ENCODE results near the gene ANOS1. TPM values are rescaled to one million over a fixed set of nuclear protein-coding genes. Genes with fewer than 3 reads are reported as not detected.
"Not testable (repeated sequence)": the region's sequence is repeated elsewhere in the genome, so short reads cannot be mapped to it uniquely, and the experiment has no call there.

Gene ANOS1
- total RNA-seq, 3 donors from 2014 or later = 4.9 to 10.6 (median 9.7) TPM

- TF ChIP-seq POLR2AphosphoS5 (IDR thresholded peaks at IDR 0.05) = no peak
- no peak for TF ChIP-seq POLR2A (IDR thresholded peaks at IDR 0.05)
- no peak for TF ChIP-seq CTCF (IDR thresholded peaks at IDR 0.05)
- H3K9me3 ChIP-seq = no peaks in the 10 kb centered on the region
- H3K36me3 ChIP-seq = no peaks in the 10 kb centered on the region
- H3K4me1 ChIP-seq = no peaks in the 10 kb centered on the region
- no peak overlapping the region for H3K4me3 ChIP-seq
- DNase-seq (ENCODE audit: low spot score in 2 of 2) = no peak
- intact Hi-C loops (cut with DNase I; ENCODE audit: low total_unique reads) = no loop called here
- H3K27me3 ChIP-seq = no peaks in the 10 kb centered on the region
- H3K27ac ChIP-seq = no peak overlapping the region
These were observed 231.7 kb downstream of the ANOS1 start for GRCh38 chrX:8500203-8500602.

GRCh38 chrX:8495036-8495435 lies 236.9 kb downstream of the ANOS1 start:
- DNase-seq (ENCODE audit: low spot score in 2 of 2); H3K36me3 ChIP-seq; H3K4me3 ChIP-seq; H3K4me1 ChIP-seq; intact Hi-C loops (cut with DNase I; ENCODE audit: low total_unique reads); H3K9me3 ChIP-seq; H3K27ac ChIP-seq; H3K27me3 ChIP-seq: not testable (repeated sequence)

GRCh38 chrX:8484360-8484949 lies 247.5 kb downstream of the ANOS1 start:
- H3K27me3 ChIP-seq = no peaks in the 10 kb centered on the region
- H3K36me3 ChIP-seq = no peaks in the 10 kb centered on the region
- H3K9me3 ChIP-seq = no peaks in the 10 kb centered on the region
- intact Hi-C loops (cut with DNase I; ENCODE audit: low total_unique reads) = no loop called here
- no peak for DNase-seq (ENCODE audit: low spot score in 2 of 2)
- H3K27ac ChIP-seq = no peak overlapping the region
- H3K4me1 ChIP-seq = no peaks in the 10 kb centered on the region
- no peak for TF ChIP-seq POLR2A (IDR thresholded peaks at IDR 0.05)
- no peak for TF ChIP-seq CTCF (IDR thresholded peaks at IDR 0.05)
- no peak for TF ChIP-seq POLR2AphosphoS5 (IDR thresholded peaks at IDR 0.05)
- H3K4me3 ChIP-seq = no peak overlapping the region

Other genes starting within 250 kb of the ANOS1 start
- gene FAM9A, start 69.2 kb upstream of the ANOS1 start, total RNA-seq = not detected

Measured in breast epithelium (tissue), 4 donors.